GM06990 (cell line): ENCODE data around the gene HIVEP2.

Source experiments
- DNase-seq: peaks from one replicate; pipeline ENCODE4 v3.0.0-alpha.2; 2011; ENCODE audit not compliant: insufficient read length; ENCODE audit errors: extremely low read depth
- H3K27me3 ChIP-seq: replicated peaks from 2 replicates; pipeline ENCODE4 v1.6.0; 2011; ENCODE audit warnings: low read length; ENCODE audit not compliant: control insufficient read depth, insufficient read depth
- H3K36me3 ChIP-seq: 2 replicates; pipeline ENCODE4 v1.5.1; 2011; ENCODE audit warnings: low read length; ENCODE audit not compliant: control insufficient read depth, insufficient read depth
- H3K4me3 ChIP-seq: replicated peaks from 2 replicates; pipeline ENCODE4 v1.5.1; 2011; ENCODE audit warnings: low read depth, mild to moderate bottlenecking, control low read depth, low read length
- TF ChIP-seq, protein P1 (sequence below): IDR thresholded peaks from 2 replicates; pipeline ENCODE4 v1.5.1; 2011; ENCODE audit warnings: low read length, control low read depth, mild to moderate bottlenecking, inconsistent platforms; ENCODE audit not compliant: insufficient read depth, poor library complexity, severe bottlenecking

The HIVEP2 gene

DNA sequence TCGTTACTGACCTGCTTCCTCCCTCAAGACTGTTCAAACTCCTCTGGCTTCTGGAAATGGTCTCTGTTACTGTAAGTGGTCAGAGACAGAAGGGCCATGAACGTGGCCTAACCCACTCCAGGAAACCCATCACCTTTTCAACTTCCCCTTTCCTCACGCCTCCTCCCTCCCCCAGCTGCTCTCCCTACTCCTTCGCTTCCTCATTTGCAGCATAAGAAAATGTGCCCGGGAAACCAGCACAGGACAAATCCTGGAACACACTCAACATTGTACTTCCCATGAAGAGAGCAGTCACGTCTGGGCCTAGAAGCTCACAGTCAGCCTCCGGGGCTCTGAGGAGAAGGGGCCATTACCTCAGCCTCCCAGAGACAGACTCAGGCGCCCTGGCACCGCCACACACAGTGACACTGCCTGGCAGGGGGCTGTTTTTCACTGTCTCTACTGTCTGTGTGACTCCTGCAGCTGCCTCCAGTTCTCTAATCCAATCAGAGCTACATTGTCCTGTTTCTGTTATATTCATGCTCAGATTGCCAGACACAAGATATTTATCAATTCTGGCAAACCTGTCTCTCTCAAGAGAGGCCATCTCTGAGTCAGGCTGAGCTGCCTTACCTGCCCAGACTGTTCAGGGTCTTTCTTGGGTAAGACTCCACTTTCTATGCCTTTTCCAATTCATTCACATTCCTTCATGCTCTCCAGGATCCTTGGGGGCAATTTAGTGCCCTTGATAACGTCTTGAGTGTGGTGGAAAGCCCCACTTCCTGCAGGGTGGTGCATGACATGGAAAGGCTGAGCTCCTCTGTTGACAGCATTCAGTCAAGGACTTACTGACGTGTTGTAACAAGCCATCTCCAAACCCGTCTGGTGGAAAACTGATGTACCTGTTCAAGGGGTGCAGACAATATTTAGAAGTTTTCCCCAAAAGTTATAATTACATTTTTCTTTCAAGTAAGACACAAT is 242.2 kb downstream of the HIVEP2 start:
- Histone ChIP-seq H3K36me3 (no peaks in the 10 kb centered on the region), H3K27me3 (no peaks in the 10 kb centered on the region), H3K4me3 (no peak overlapping the region)
- peak; percentile 35 for DNase-seq
- TF ChIP-seq, protein P1, sequence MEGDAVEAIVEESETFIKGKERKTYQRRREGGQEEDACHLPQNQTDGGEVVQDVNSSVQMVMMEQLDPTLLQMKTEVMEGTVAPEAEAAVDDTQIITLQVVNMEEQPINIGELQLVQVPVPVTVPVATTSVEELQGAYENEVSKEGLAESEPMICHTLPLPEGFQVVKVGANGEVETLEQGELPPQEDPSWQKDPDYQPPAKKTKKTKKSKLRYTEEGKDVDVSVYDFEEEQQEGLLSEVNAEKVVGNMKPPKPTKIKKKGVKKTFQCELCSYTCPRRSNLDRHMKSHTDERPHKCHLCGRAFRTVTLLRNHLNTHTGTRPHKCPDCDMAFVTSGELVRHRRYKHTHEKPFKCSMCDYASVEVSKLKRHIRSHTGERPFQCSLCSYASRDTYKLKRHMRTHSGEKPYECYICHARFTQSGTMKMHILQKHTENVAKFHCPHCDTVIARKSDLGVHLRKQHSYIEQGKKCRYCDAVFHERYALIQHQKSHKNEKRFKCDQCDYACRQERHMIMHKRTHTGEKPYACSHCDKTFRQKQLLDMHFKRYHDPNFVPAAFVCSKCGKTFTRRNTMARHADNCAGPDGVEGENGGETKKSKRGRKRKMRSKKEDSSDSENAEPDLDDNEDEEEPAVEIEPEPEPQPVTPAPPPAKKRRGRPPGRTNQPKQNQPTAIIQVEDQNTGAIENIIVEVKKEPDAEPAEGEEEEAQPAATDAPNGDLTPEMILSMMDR = no peak
